Measurements from ENCODE around the gene ACACB. TPM values are rescaled to one million over a fixed set of nuclear protein-coding genes. Genes with fewer than 3 reads are reported as not detected.

ACACB gene
- total and polyA plus RNA-seq, 8 donors: 12.5 to 21.3 (median 15.8) TPM

- intact Hi-C loops (cut with DNase I): no loop called here
- no peaks in the 10 kb centered on the region for H3K9me3 ChIP-seq
- H3K27me3 ChIP-seq: no peaks in the 10 kb centered on the region
- TF ChIP-seq CTCF (IDR thresholded peaks at IDR 0.05): no peak
- H3K27ac ChIP-seq: no peak overlapping the region
- DNase-seq (no peak), ATAC-seq (no peak)
- peaks cover 0 to 19% of the 10 kb centered on the region in 2 donors for H3K36me3 ChIP-seq
- H3K4me3 ChIP-seq: no peak overlapping the region
- no peaks in the 10 kb centered on the region for H3K4me1 ChIP-seq
Observed at GRCh38 chr12:109201496-109201885, 85.1 kb downstream of the ACACB start.

- ATAC-seq: no peak
- Histone ChIP-seq H3K27me3 (no peaks in the 10 kb centered on the region), H3K36me3 (peaks cover 0 to 27% of the 10 kb centered on the region in 2 donors), H3K4me3 (no peak overlapping the region), H3K27ac (no peak overlapping the region), H3K9me3 (no peaks in the 10 kb centered on the region), H3K4me1 (no peaks in the 10 kb centered on the region)
- TF ChIP-seq CTCF (IDR thresholded peaks at IDR 0.05): no peak
- no peak for DNase-seq
- intact Hi-C loops (cut with DNase I): no loop called here
Observed at GRCh38 chr12:109202770-109203169, 86.4 kb downstream of the ACACB start.

GRCh38 chr12:109203480-109203879 lies 87.1 kb downstream of the ACACB start:
- no peaks in the 10 kb centered on the region for H3K4me1 ChIP-seq
- no peak for TF ChIP-seq CTCF (IDR thresholded peaks at IDR 0.05)
- no peak overlapping the region for H3K4me3 ChIP-seq
- peak in 1 of 4 donors; percentile 16 for DNase-seq
- H3K27me3 ChIP-seq: no peaks in the 10 kb centered on the region
- ATAC-seq: no peak
- intact Hi-C loops (cut with DNase I): no loop called here
- H3K9me3 ChIP-seq: no peaks in the 10 kb centered on the region
- no peak overlapping the region for H3K27ac ChIP-seq
- peaks cover 0 to 34% of the 10 kb centered on the region in 2 donors for H3K36me3 ChIP-seq

- Histone ChIP-seq H3K9me3 (no peaks in the 10 kb centered on the region), H3K27me3 (no peaks in the 10 kb centered on the region), H3K36me3 (peaks cover 0 to 49% of the 10 kb centered on the region in 2 donors), H3K27ac (no peak overlapping the region), H3K4me1 (no peaks in the 10 kb centered on the region), H3K4me3 (no peak overlapping the region)
- intact Hi-C loops (cut with DNase I): no loop called here
- TF ChIP-seq CTCF (IDR thresholded peaks at IDR 0.05): no peak
- DNase-seq (no peak), ATAC-seq (no peak)
Observed at GRCh38 chr12:109209082-109209481, 92.7 kb downstream of the ACACB start.

GRCh38 chr12:109212460-109213115 lies 96.2 kb downstream of the ACACB start:
- Histone ChIP-seq H3K4me3 (no peak overlapping the region), H3K27me3 (no peaks in the 10 kb centered on the region), H3K36me3 (peaks cover 0 to 47% of the 10 kb centered on the region in 2 donors), H3K27ac (no peak overlapping the region), H3K4me1 (no peaks in the 10 kb centered on the region), H3K9me3 (no peaks in the 10 kb centered on the region)
- TF ChIP-seq CTCF (IDR thresholded peaks at IDR 0.05): no peak
- peak in 1 of 4 donors; percentile 24 for DNase-seq
- intact Hi-C loops (cut with DNase I): no loop called here
- ATAC-seq: no peak
